GM12878 (cell line): ENCODE data around the gene USP9X. TPM values are rescaled to one million over a fixed set of nuclear protein-coding genes. Genes with fewer than 3 reads are reported as not detected.

Experiments
- ATAC-seq: fragments of 200-7000 bp; cut with Tn5 transposase; 3 replicates; pipeline ENCODE4 v1.9.1; 2020; ENCODE audit warnings: mild to moderate bottlenecking, moderate library complexity
- BruUV-seq: library from RNA; stranded (reverse); fragments of 400-500 nt; replicated peaks from 2 replicates; lab custom pipeline; 2021; lab: Mats Ljungman, UMichigan
- CTCF ChIA-PET: fragments of 300-600 bp; sonication (Branson Sonifier 250); formaldehyde crosslinking; extraction: SDS; loops from one replicate; lab custom pipeline; 2021; ENCODE audit warnings: inconsistent platforms; lab: Yijun Ruan, JAX
- POLR2A ChIA-PET: fragments of 350-600 bp; formaldehyde crosslinking; extraction: SDS; loops from one replicate; lab custom pipeline; 2021; ENCODE audit warnings: inconsistent platforms; lab: Charles Lee
- RAD21 ChIA-PET: fragments of 300-600 bp; sonication (Branson Sonifier 250); formaldehyde crosslinking; loops from one replicate; lab custom pipeline; 2023; ENCODE audit warnings: antibody characterized with exemption; ENCODE audit not compliant: unreplicated experiment; lab: Charles Lee
- SMC1A ChIA-PET: fragments of 300-600 bp; sonication (Branson Sonifier 250); formaldehyde crosslinking; loops from one replicate; lab custom pipeline; 2023; ENCODE audit not compliant: unreplicated experiment, uncharacterized antibody; lab: Charles Lee
- DNase-seq: peaks from one replicate; pipeline ENCODE4 v3.0.0-alpha.2; 2011; ENCODE audit warnings: low read depth, low spot score
- FAIRE-seq: peaks from 3 replicates; lab custom pipeline; 2011; peaks lifted over from hg19 to GRCh38; lab: Jason Lieb, UNC
- H2AFZ ChIP-seq: 2 replicates; pipeline ENCODE4 v1.6.0; 2011; ENCODE audit warnings: low read depth, low read length, control low read depth; ENCODE audit not compliant: control insufficient read depth
- H3K27ac ChIP-seq: 2 replicates; pipeline ENCODE4 v1.5.1; 2011; ENCODE audit warnings: control low read depth; ENCODE audit not compliant: control insufficient read depth, insufficient read depth
- H3K27me3 ChIP-seq, 2 experiments: replicated peaks in 1 of 2; 2 replicates each; pipeline versions ENCODE4 v1.6.0 to v1.6.1; 2011; ENCODE audit warnings: low read length in 1 of 2; ENCODE audit not compliant: control insufficient read depth in 2 of 2, insufficient read depth in 2 of 2
- H3K36me3 ChIP-seq, 2 experiments: 2 replicates each; pipeline ENCODE4 v1.5.1; 2011; ENCODE audit warnings: low read length in 1 of 2; ENCODE audit not compliant: control insufficient read depth in 2 of 2, insufficient read depth in 2 of 2
- H3K4me1 ChIP-seq: 2 replicates; pipeline ENCODE4 v1.6.1; 2011; ENCODE audit warnings: mild to moderate bottlenecking, low read length, moderate library complexity, mixed read lengths; ENCODE audit not compliant: control insufficient read depth, insufficient read depth
- H3K4me2 ChIP-seq: 2 replicates; pipeline ENCODE4 v1.6.0; 2011; ENCODE audit warnings: control low read depth; ENCODE audit not compliant: control insufficient read depth, insufficient read depth
- H3K4me3 ChIP-seq: fragments of 200-600 bp; sonication (generic); 2 replicates; pipeline ENCODE4 v1.5.1; 2016
- H3K79me2 ChIP-seq: 2 replicates; pipeline ENCODE4 v1.6.0; 2011; ENCODE audit warnings: low read length; ENCODE audit not compliant: control insufficient read depth, insufficient read depth
- H3K9ac ChIP-seq: 2 replicates; pipeline ENCODE4 v1.8.0; 2011; ENCODE audit warnings: low read length, control low read depth, mixed read lengths; ENCODE audit not compliant: control insufficient read depth, insufficient read depth
- H3K9me3 ChIP-seq: replicated peaks from 3 replicates; pipeline ENCODE4 v1.5.1; 2011; ENCODE audit warnings: mild to moderate bottlenecking, low read length; ENCODE audit not compliant: control insufficient read depth, insufficient read depth
- H4K20me1 ChIP-seq: 2 replicates; pipeline ENCODE4 v1.6.0; 2011; ENCODE audit not compliant: control insufficient read depth, insufficient read depth
- CUX1 ChIP-seq: IDR thresholded peaks from 2 replicates; pipeline ENCODE4 v1.6.1; 2012; ENCODE audit warnings: improper control_type of control experiment, low read depth, low read length; ENCODE audit not compliant: insufficient replicate concordance
- ELK1 ChIP-seq: IDR thresholded peaks from 2 replicates; pipeline ENCODE4 v1.6.1; 2012; ENCODE audit warnings: low read depth, low read length, improper control_type of control experiment
- EP300 ChIP-seq, 2 experiments: fragments of 150-350 bp in 1 of 2; IDR thresholded peaks; 2 replicates each; pipeline ENCODE4 v1.6.1; 2011 to 2012; ENCODE audit warnings: low read depth in 2 of 2, low read length in 2 of 2, borderline replicate concordance in 1 of 2, improper control_type of control experiment in 1 of 2, inconsistent platforms in 1 of 2; ENCODE audit not compliant: control insufficient read depth in 1 of 2
- ESRRA ChIP-seq: IDR thresholded peaks from 2 replicates; pipeline ENCODE4 v1.6.1; 2012; ENCODE audit warnings: mild to moderate bottlenecking, low read length, improper control_type of control experiment
- IRF3 ChIP-seq: fragments of 450-650 bp; IDR thresholded peaks from 2 replicates; pipeline ENCODE4 v1.6.1; 2014; ENCODE audit warnings: mild to moderate bottlenecking
- IRF5 ChIP-seq: fragments of 450-650 bp; IDR thresholded peaks from 2 replicates; pipeline ENCODE4 v1.6.1; 2017; ENCODE audit warnings: borderline replicate concordance
- KDM1A ChIP-seq: fragments of 200-600 bp; sonication (generic); IDR thresholded peaks from 2 replicates; pipeline ENCODE4 v1.6.1; 2016; ENCODE audit warnings: borderline replicate concordance
- KLF5 ChIP-seq: fragments of 450-650 bp; IDR thresholded peaks from 2 replicates; pipeline ENCODE4 v1.6.1; 2014; ENCODE audit warnings: mild to moderate bottlenecking; ENCODE audit not compliant: partially characterized antibody
- NBN ChIP-seq: fragments of 450-650 bp; IDR thresholded peaks from 2 replicates; pipeline ENCODE4 v1.6.1; 2016
- PBX3 ChIP-seq: IDR thresholded peaks from 2 replicates; pipeline ENCODE4 v1.6.1; 2011; ENCODE audit warnings: mild to moderate bottlenecking, low read depth, low read length, moderate library complexity; ENCODE audit not compliant: insufficient replicate concordance
- RB1 ChIP-seq: fragments of 450-650 bp; formaldehyde crosslinking; IDR thresholded peaks from 2 replicates; pipeline ENCODE4 v1.6.1; 2017; ENCODE audit warnings: mild to moderate bottlenecking, borderline replicate concordance
- in situ Hi-C: fragments of 300-500 bp; cut with MboI; formaldehyde crosslinking; loops from 9 replicates; pipeline ENCODE4 v1.14.3; 2018; ENCODE audit warnings: mixed read lengths
- intact Hi-C: fragments of 100-400 bp; cut with micrococcal nuclease; formaldehyde crosslinking; loops from one replicate; pipeline ENCODE4 v1.14.2; 2022; ENCODE audit not compliant: unreplicated experiment
- polyA plus RNA-seq, 11 experiments: library from polyadenylated mRNA; depleted of rRNA in 4 of 11; unstranded in 6 of 11; stranded (reverse) in 5 of 11; fragments of >200 nt; fragmentation: Nextera tagmentation in 4 of 11; fragmentation: Illumina TruSeq in 1 of 11; extraction: Ambion mirVana in 4 of 11; extraction: Trizol in 1 of 11; gene quantifications; 1 replicate in 1 of 11; 2 replicates in 10 of 11; pipeline versions ENCODE4 v1.2.1 to v1.2.3, GENCODE V29; 2011 to 2016; ENCODE audit warnings: inconsistent platforms in 2 of 11, missing spikeins in 2 of 11, low read depth in 1 of 11
- total RNA-seq, 4 experiments: library from RNA; depleted of rRNA in 3 of 4; stranded (reverse); fragments of >200 nt in 3 of 4; fragmentation: Illumina TruSeq in 1 of 4; extraction: Trizol in 1 of 4; gene quantifications; 2 replicates each; pipeline versions ENCODE4 v1.2.1 to v1.2.3, GENCODE V29; 2013 to 2021

The USP9X gene
- total and polyA plus RNA-seq, 10 of the 15 experiments (the other 5 are each of a cell fraction or from before 2014, with no cell fraction given) = 9.3 to 61.6 (median 31.7) TPM

- DNase-seq = no peak
- H3K79me2 ChIP-seq = no peaks in the 10 kb centered on the region; the same call in 1 of the 2 replicates
- no peak overlapping the region for H3K9ac ChIP-seq
- H3K4me1 ChIP-seq = peaks cover 8% of the 10 kb centered on the region
- no peak overlapping the region for H2AFZ ChIP-seq
- no peaks in the 10 kb centered on the region for H3K27me3 ChIP-seq
- no peaks in the 10 kb centered on the region for H3K9me3 ChIP-seq
- ChIA-PET RAD21 (interaction anchor here (0.6 to 10.5 kb wide), 2 partner anchors 51 to 77 kb away, joined by 3 to 116 read pairs; no protein-coding TSS in a partner anchor), CTCF (interaction anchor here (0.7 to 9.8 kb wide), 5 partner anchors 9 to 525 kb away, joined by 3 to 227 read pairs (median 4); no protein-coding TSS in a partner anchor), POLR2A (no interaction called here), SMC1A (interaction anchor here (0.9 to 11.4 kb wide), 6 partner anchors 9 to 80 kb away, joined by 3 to 163 read pairs (median 4); no protein-coding TSS in a partner anchor)
- H3K27ac ChIP-seq = no peak overlapping the region
- no peak for FAIRE-seq
- no TSS peak for BruUV-seq
- intact Hi-C loops (no loop called here), in situ Hi-C loops (no loop called here)
- peaks cover 0 to 6% of the 10 kb centered on the region in 2 experiments; a peak in 3 of 4 replicates for H3K36me3 ChIP-seq
- H3K4me2 ChIP-seq = no peak overlapping the region
- H4K20me1 ChIP-seq = no peaks in the 10 kb centered on the region
- ATAC-seq = no peak
- no peak overlapping the region for H3K4me3 ChIP-seq
- no peak for TF ChIP-seq RB1
- no peak for TF ChIP-seq KDM1A
- TF ChIP-seq IRF3 = no peak
- TF ChIP-seq CUX1 = no peak
- no peak for TF ChIP-seq IRF5
- TF ChIP-seq PBX3 = no peak
- TF ChIP-seq EP300 (IDR thresholded peaks at IDR 0.05; ENCODE audit: borderline replicate concordance in 1 of 2, control insufficient read depth in 1 of 2, low read depth in 2 of 2, low read length in 2 of 2) = no peak
- TF ChIP-seq ELK1 = no peak
- no peak for TF ChIP-seq NBN
- no peak for TF ChIP-seq KLF5
- TF ChIP-seq ESRRA = no peak
Observed at GRCh38 chrX:41176263-41176662, 91.0 kb downstream of the USP9X start.
